ENCODE measurements around the gene NEURL1B.

NEURL1B gene

DNA sequence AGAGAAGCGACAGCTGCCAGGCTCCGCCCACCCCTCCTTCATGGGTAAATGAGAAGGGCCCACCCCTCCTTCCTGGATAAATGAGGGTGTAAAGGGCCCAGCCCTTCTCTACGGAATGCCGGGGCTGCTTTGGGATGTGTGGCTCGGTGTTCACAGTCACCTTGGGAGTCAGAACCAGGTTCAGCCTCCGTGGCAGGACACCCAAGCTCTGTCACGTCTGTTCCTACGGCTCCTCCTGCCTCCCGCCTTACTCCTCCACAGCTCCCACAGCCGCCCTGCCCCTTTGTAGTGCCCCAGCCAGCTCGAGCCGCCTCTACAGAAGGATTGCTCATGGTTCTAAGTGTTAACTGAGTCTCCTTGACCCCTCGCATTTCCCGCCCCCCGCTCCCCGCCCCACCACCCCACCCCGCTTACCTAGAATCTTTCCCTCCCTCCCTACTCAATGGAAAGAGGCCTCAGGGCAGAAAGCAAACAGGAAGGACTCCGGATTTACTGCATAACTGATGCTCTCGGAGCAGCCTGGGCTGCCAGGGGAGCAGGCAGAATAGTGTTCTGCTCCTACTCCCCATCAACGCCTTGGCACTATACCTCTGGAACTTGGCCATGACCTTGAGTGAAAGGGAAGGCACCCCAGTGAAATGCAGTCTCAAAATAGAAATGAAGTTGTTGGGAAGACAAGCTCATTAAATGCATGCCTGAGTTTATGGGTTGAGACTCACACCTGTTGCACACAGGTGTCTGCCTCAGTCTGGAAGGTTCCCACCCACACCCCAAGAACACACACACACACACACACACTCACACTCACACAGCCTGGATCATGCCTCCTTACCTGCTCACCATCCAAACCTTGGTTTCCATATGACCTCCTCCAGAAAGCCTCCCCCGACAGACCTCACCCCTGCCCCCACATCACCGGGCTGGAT lies 59.6 kb downstream of the NEURL1B start:
- H3K36me3 ChIP-seq, result no peaks in the 10 kb centered on the region
- H3K9me3 ChIP-seq, result no peaks in the 10 kb centered on the region
- H3K4me1 ChIP-seq (ENCODE audit: control insufficient read depth in 1 of 2, insufficient read depth in 1 of 2, low read depth in 1 of 2, low read length in 1 of 2), result peaks cover 9 to 14% of the 10 kb centered on the region in 2 experiments
- TF ChIP-seq, protein P1, sequence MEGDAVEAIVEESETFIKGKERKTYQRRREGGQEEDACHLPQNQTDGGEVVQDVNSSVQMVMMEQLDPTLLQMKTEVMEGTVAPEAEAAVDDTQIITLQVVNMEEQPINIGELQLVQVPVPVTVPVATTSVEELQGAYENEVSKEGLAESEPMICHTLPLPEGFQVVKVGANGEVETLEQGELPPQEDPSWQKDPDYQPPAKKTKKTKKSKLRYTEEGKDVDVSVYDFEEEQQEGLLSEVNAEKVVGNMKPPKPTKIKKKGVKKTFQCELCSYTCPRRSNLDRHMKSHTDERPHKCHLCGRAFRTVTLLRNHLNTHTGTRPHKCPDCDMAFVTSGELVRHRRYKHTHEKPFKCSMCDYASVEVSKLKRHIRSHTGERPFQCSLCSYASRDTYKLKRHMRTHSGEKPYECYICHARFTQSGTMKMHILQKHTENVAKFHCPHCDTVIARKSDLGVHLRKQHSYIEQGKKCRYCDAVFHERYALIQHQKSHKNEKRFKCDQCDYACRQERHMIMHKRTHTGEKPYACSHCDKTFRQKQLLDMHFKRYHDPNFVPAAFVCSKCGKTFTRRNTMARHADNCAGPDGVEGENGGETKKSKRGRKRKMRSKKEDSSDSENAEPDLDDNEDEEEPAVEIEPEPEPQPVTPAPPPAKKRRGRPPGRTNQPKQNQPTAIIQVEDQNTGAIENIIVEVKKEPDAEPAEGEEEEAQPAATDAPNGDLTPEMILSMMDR (IDR thresholded peaks at IDR 0.05), result no peak
- H3K4me3 ChIP-seq (ENCODE audit: low read depth in 1 of 2, low read length in 1 of 2), result no peak overlapping the region
- H3K27me3 ChIP-seq, result peaks cover 55% of the 10 kb centered on the region
- no peak overlapping the region for H3K27ac ChIP-seq

DNA sequence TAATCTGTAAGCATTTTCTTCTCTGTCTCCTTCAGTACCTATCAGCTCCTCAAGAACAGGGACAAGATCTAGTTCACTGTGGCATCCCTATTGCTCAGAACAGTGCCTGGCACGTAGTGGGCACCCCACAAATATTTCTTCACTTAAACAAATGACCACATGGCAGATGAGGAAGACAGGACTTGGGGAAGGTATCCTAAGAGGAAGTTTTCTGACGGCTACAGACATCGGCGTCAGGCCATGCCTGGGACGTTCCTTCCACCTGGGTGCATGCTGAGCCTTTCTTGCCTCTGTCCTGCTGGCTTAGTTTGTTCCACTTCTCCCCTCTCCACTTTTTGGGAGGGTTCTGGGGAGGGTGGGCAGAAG lies 60.2 kb downstream of the NEURL1B start:
- Histone ChIP-seq H3K27me3 (peaks cover 61% of the 10 kb centered on the region), H3K36me3 (no peaks in the 10 kb centered on the region), H3K4me1 (ENCODE audit: control insufficient read depth in 1 of 2, insufficient read depth in 1 of 2, low read depth in 1 of 2, low read length in 1 of 2) (peaks cover 9 to 14% of the 10 kb centered on the region in 2 experiments), H3K4me3 (ENCODE audit: low read depth in 1 of 2, low read length in 1 of 2) (no peak overlapping the region), H3K27ac (no peak overlapping the region), H3K9me3 (no peaks in the 10 kb centered on the region)
- TF ChIP-seq, protein P1 (IDR thresholded peaks at IDR 0.05), result no peak

DNA sequence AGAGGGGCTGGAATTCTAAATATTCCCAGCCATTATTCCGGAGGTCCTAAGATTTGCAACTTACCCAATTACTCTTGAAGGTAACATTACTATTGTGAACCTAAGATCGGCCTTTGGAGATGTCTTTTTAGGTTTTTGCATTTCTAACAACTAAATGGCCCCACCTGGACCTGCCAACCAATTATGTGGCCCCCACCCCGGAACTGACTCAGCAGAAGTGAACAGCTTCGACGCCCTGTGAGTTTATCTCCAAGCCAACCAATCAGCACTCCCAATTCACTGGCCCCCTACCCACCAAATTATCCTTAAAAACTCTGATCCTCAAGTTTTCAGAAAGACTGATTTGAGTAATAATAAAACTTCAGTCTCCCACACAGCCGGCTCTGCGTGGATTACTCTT lies 62.9 kb downstream of the NEURL1B start:
- TF ChIP-seq, protein P1 (IDR thresholded peaks at IDR 0.05), result no peak

DNA sequence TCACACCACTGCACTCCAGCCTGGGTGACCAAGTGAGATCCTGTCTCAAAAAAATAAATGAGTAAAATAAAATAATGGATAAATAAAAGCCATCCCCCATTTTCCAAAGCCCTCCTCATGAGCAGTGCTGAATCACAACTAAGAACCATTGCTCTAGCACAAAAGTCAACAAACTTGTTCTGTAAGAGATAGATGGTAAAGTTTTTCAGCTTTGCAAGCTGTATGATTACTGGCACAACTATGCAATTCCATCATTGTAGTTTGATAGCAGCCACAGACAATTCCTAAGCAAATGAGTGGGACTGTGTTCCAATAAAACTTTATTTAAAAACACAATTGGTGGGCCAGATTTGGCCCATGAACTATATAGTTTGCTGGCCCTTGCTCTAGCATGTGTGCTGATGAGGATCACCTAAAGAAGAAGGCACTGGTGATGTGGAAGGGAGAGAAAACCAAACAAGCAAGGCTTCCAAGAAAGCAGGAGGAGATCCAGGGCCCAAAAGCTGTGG lies 64.6 kb downstream of the NEURL1B start:
- Histone ChIP-seq H3K4me3 (ENCODE audit: low read depth in 1 of 2, low read length in 1 of 2) (no peak overlapping the region), H3K27me3 (peaks cover 67% of the 10 kb centered on the region), H3K27ac (no peak overlapping the region), H3K9me3 (no peaks in the 10 kb centered on the region), H3K36me3 (no peaks in the 10 kb centered on the region), H3K4me1 (ENCODE audit: control insufficient read depth in 1 of 2, insufficient read depth in 1 of 2, low read depth in 1 of 2, low read length in 1 of 2) (peaks cover 0 to 5% of the 10 kb centered on the region in 2 experiments)
- TF ChIP-seq, protein P1 (IDR thresholded peaks at IDR 0.05), result no peak

More for the DNA sequence above, 62.9 kb downstream of the NEURL1B start:
- Histone ChIP-seq H3K9me3 (no peaks in the 10 kb centered on the region), H3K36me3 (no peaks in the 10 kb centered on the region), H3K4me3 (ENCODE audit: low read depth in 1 of 2, low read length in 1 of 2) (no peak overlapping the region), H3K27me3 (peaks cover 84% of the 10 kb centered on the region), H3K4me1 (ENCODE audit: control insufficient read depth in 1 of 2, insufficient read depth in 1 of 2, low read depth in 1 of 2, low read length in 1 of 2) (peaks cover 0 to 5% of the 10 kb centered on the region in 2 experiments), H3K27ac (no peak overlapping the region)

DNA sequence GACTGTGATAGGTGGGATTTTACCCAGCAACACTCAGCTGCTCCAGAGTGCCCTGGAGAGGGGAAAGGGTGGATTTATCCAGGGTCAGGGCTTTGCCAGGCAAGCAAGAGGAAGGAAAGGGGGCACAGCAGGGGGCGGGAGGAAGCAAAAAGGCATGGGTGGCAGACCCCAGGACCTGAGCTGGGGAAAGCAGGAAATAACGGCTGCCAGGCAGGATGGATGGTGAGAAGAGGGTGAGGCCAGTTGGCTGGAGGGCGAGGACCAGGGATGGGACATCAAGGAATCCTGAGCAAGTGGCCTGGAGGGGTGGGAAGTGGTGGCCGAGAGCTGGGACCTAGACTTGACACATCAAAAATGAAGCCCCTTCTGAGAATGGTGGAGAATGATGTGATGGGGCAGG lies 65.7 kb downstream of the NEURL1B start:
- TF ChIP-seq, protein P1 (IDR thresholded peaks at IDR 0.05), result no peak
- H3K4me3 ChIP-seq (ENCODE audit: low read depth in 1 of 2, low read length in 1 of 2), result no peak overlapping the region
- H3K36me3 ChIP-seq, result no peaks in the 10 kb centered on the region
- no peaks in the 10 kb centered on the region for H3K9me3 ChIP-seq
- peaks cover 55% of the 10 kb centered on the region for H3K27me3 ChIP-seq
- peaks cover 0 to under 1% of the 10 kb centered on the region in 2 experiments for H3K4me1 ChIP-seq (ENCODE audit: control insufficient read depth in 1 of 2, insufficient read depth in 1 of 2, low read depth in 1 of 2, low read length in 1 of 2)
- no peak overlapping the region for H3K27ac ChIP-seq
